Activated T-helper 17 cell treated with anti-CD3 and anti-CD28 coated beads, Interleukin-2, amount 50 U/mL, for 72 hours (primary cell): ENCODE results near the gene PRSS53. TPM values are rescaled to one million over a fixed set of nuclear protein-coding genes. Genes with fewer than 3 reads are reported as not detected.
A peak's percentile ranks its signal among the peaks of the same experiment; 100 is the strongest.

ENCODE experiments used
- ATAC-seq: fragments of 150-1000 bp; cut with Tn5 transposase; replicated peaks from 2 replicates; pipeline ENCODE4 v1.10.0; 2021; ENCODE audit warnings: mild to moderate bottlenecking, moderate library complexity
- H3K27ac Mint-ChIP-seq: one replicate; pipeline ENCODE4 v1.8.0; 2022; ENCODE audit warnings: mixed read lengths
- H3K27me3 Mint-ChIP-seq: one replicate; pipeline ENCODE4 v1.8.0; 2022; ENCODE audit warnings: mixed read lengths
- H3K36me3 Mint-ChIP-seq: one replicate; pipeline ENCODE4 v1.8.0; 2022; ENCODE audit warnings: low read depth, mild to moderate bottlenecking, mixed read lengths
- H3K4me1 Mint-ChIP-seq: one replicate; pipeline ENCODE4 v1.8.0; 2022; ENCODE audit warnings: mixed read lengths
- H3K4me3 Mint-ChIP-seq: one replicate; pipeline ENCODE4 v1.8.0; 2022; ENCODE audit warnings: mild to moderate bottlenecking, mixed read lengths
- H3K9me3 Mint-ChIP-seq: one replicate; pipeline ENCODE4 v1.8.0; 2022; ENCODE audit warnings: mixed read lengths
- total RNA-seq, 2 donors: library from RNA; stranded (reverse); gene quantifications; one replicate each; pipeline ENCODE4 v1.2.3, GENCODE V29; 2022

PRSS53 gene
- total RNA-seq, 2 donors from 2014 or later = 4.5 to 17.3 TPM

- no peak for ATAC-seq
- H3K4me1 Mint-ChIP-seq = peaks cover 7% of the 10 kb centered on the region
- H3K4me3 Mint-ChIP-seq = no peak overlapping the region
- no peaks in the 10 kb centered on the region for H3K9me3 Mint-ChIP-seq
- peaks cover 32% of the 10 kb centered on the region for H3K36me3 Mint-ChIP-seq
- H3K27me3 Mint-ChIP-seq = no peaks in the 10 kb centered on the region
- H3K27ac Mint-ChIP-seq = no peak overlapping the region
Measured at GRCh38 chr16:31129568-31130335, 41.0 kb upstream of the PRSS53 start.

- Mint-ChIP-seq H3K27ac (no peak overlapping the region), H3K9me3 (no peaks in the 10 kb centered on the region), H3K4me3 (no peak overlapping the region), H3K4me1 (peaks cover 7% of the 10 kb centered on the region), H3K27me3 (no peaks in the 10 kb centered on the region), H3K36me3 (peaks cover 36% of the 10 kb centered on the region)
- ATAC-seq = no peak
Measured at GRCh38 chr16:31128711-31129567, 40.2 kb upstream of the PRSS53 start.

DNA sequence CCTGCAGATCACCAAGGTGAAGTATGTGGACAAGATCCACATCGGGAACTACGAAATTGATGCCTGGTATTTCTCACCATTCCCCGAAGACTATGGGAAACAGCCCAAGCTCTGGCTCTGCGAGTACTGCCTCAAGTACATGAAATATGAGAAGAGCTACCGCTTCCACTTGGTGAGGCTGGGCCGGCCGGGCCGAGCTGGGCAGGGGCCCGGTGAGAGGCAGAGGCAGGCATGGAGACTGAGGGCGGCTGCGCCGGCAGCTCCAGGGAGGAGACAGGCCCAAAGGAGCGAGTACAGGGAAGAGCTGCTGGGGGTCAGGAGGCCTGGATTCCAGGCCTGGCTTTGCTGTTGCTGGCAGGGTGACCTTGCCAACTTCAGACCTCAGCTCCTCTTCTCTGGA lies 38.4 kb upstream of the PRSS53 start:
- Mint-ChIP-seq H3K27ac (no peak overlapping the region), H3K36me3 (peaks cover 47% of the 10 kb centered on the region), H3K27me3 (no peaks in the 10 kb centered on the region), H3K4me3 (no peak overlapping the region), H3K9me3 (no peaks in the 10 kb centered on the region), H3K4me1 (peaks cover 7% of the 10 kb centered on the region)
- ATAC-seq = no peak

- H3K9me3 Mint-ChIP-seq = no peaks in the 10 kb centered on the region
- H3K27me3 Mint-ChIP-seq = no peaks in the 10 kb centered on the region
- ATAC-seq = no peak
- H3K27ac Mint-ChIP-seq = peak overlapping the region; percentile 54
- peaks cover 54% of the 10 kb centered on the region for H3K36me3 Mint-ChIP-seq
- H3K4me1 Mint-ChIP-seq = peaks cover 7% of the 10 kb centered on the region
- no peak overlapping the region for H3K4me3 Mint-ChIP-seq
Measured at GRCh38 chr16:31125844-31126243, 37.1 kb upstream of the PRSS53 start.

- Mint-ChIP-seq H3K9me3 (no peaks in the 10 kb centered on the region), H3K4me3 (no peak overlapping the region), H3K4me1 (peaks cover 10% of the 10 kb centered on the region), H3K36me3 (peaks cover 61% of the 10 kb centered on the region), H3K27ac (no peak overlapping the region), H3K27me3 (no peaks in the 10 kb centered on the region)
- ATAC-seq = no peak
Measured at GRCh38 chr16:31120129-31120528, 31.4 kb upstream of the PRSS53 start.

GRCh38 chr16:31118223-31119155 lies 29.7 kb upstream of the PRSS53 start:
- Mint-ChIP-seq H3K4me1 (peaks cover 10% of the 10 kb centered on the region), H3K27me3 (no peaks in the 10 kb centered on the region), H3K27ac (peak overlapping the region; percentile 89), H3K9me3 (no peaks in the 10 kb centered on the region), H3K36me3 (peaks cover 52% of the 10 kb centered on the region), H3K4me3 (peak overlapping the region; percentile 86)
- no peak for ATAC-seq

GRCh38 chr16:31117384-31118222 lies 28.9 kb upstream of the PRSS53 start, which contains the start of gene KAT8:
KAT8 (plus strand) TSS chr16:31117664; CDS start chr16:31117682, 18 bp downstream.
- Mint-ChIP-seq H3K27me3 (no peaks in the 10 kb centered on the region), H3K9me3 (no peaks in the 10 kb centered on the region), H3K27ac (peak within 1 kb of the TSS; percentile 89), H3K36me3 (peaks cover 52% of the 10 kb centered on the region), H3K4me3 (peak within 1 kb of the TSS; percentile 86), H3K4me1 (peaks cover 10% of the 10 kb centered on the region)
- peak; percentile 95 for ATAC-seq

- peaks cover 17% of the 10 kb centered on the region for H3K4me1 Mint-ChIP-seq
Measured at GRCh38 chr16:31114468-31114867, 25.7 kb upstream of the PRSS53 start.

DNA sequence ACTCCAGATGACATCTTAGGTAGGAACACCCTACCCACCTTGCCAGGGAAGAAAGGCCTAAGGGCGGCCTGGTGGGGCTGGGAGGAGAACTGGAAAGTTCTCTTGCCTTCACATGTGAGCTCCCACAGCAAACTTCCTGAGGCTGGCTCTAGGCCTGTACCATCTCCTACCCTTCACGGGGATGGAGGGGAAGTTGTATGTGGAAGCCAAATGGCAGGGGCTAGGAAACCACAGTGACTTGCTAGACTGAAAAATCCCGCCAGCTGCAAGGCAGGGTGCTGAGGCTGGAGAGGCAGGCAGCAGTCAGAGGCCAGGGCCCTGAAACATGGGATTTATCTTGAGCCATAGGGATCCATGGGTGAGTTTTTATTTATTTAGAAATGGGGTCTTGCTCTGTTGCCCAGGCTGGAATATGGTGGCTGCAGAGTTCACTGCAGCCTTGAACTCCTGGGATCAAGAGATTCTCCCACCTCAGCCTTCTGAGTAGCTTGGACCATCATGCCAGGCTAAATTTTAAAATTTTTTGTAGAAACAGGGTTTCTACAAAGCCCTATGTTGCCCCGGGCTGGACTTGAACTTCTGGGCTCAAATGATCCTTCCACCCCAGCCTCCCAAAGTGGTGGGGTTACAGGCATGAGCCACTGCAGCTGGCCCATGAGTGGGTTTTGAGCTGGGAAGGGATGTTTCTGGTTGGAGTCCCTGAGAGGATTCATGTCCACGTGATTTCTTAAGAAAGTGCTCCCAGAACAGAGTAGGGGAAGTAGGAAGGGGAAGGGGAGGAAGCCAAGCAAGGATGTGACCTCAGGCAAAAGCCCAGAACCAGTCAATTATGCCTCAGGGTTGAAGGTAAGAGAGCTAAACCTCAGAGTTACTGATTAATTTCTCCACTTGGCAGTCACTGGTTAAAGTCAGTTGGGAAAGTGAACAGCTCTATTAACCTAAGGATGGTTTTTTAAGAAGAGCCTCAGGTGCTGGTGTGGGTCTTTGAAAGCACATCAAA lies 24.7 kb upstream of the PRSS53 start:
- peaks cover 45% of the 10 kb centered on the region for H3K36me3 Mint-ChIP-seq
- no peak for ATAC-seq

More at GRCh38 chr16:31114468-31114867, 25.7 kb upstream of the PRSS53 start:
- no peak overlapping the region for H3K4me3 Mint-ChIP-seq
- no peaks in the 10 kb centered on the region for H3K27me3 Mint-ChIP-seq
- no peak for ATAC-seq
- H3K9me3 Mint-ChIP-seq = no peaks in the 10 kb centered on the region
- H3K36me3 Mint-ChIP-seq = peaks cover 52% of the 10 kb centered on the region
- H3K27ac Mint-ChIP-seq = no peak overlapping the region

DNA sequence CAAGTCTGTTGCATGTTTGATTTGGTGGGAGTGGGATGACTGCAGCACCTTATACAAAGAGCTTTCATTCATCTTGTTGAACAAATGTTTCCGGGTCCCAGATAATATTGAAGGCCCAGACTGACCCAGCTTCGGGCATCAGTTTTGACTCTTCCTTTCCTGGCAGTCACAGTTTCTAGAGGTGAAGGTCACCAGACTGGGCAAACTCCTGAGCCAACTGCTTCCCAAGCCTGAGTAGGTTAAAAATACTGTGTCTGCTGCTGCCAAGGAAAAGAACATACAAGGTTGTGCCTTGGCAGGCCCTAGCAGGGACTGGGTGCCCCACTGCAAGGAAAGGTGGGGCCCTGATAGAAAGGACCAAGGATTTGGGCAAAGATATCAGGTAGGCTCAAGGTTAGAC lies 24.0 kb upstream of the PRSS53 start:
- no peak for ATAC-seq
- Mint-ChIP-seq H3K27me3 (no peaks in the 10 kb centered on the region), H3K27ac (no peak overlapping the region), H3K4me1 (peaks cover 12% of the 10 kb centered on the region), H3K9me3 (no peaks in the 10 kb centered on the region), H3K36me3 (peaks cover 43% of the 10 kb centered on the region), H3K4me3 (no peak overlapping the region)

More for the DNA sequence above, 24.7 kb upstream of the PRSS53 start:
- H3K27me3 Mint-ChIP-seq = no peaks in the 10 kb centered on the region
- no peaks in the 10 kb centered on the region for H3K9me3 Mint-ChIP-seq
- no peak overlapping the region for H3K4me3 Mint-ChIP-seq
- H3K4me1 Mint-ChIP-seq = peaks cover 15% of the 10 kb centered on the region
- H3K27ac Mint-ChIP-seq = no peak overlapping the region

- Mint-ChIP-seq H3K9me3 (no peaks in the 10 kb centered on the region), H3K4me3 (no peak overlapping the region), H3K36me3 (peaks cover 44% of the 10 kb centered on the region), H3K27me3 (no peaks in the 10 kb centered on the region), H3K4me1 (peaks cover 13% of the 10 kb centered on the region), H3K27ac (no peak overlapping the region)
- ATAC-seq = no peak
Measured at GRCh38 chr16:31111881-31112466, 23.2 kb upstream of the PRSS53 start.
